ENCODE results near the gene ASAP3. TPM values are rescaled to one million over a fixed set of nuclear protein-coding genes. Genes with fewer than 3 reads are reported as not detected.

The ASAP3 gene
- total RNA-seq, 4 donors from 2014 or later: 68.7 to 130 (median 88.5) TPM

DNA sequence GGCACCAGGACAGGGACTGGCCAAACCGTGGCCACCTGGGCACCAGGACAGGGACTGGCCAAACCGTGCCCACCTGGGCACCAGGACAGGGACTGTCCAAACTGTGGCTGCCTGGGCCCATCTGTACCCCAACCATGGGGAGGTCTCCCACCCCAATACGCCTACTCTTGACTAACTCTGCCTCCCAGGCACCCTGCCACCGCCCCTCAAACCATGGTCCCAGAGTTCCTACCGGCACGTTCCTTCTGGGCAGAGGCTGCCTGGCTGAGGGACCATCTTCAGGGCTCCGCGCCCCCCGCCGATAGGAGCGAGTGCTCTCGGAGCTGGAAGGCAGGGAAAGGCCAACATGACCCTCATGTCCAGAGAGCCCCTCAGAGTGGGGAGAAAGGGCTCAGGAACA lies 53.2 kb downstream of the ASAP3 start:
- WGBS: 90% methylated on average over 12 of the region's 12 CpGs
- H3K36me3 ChIP-seq: peaks cover 63% of the 10 kb centered on the region

DNA sequence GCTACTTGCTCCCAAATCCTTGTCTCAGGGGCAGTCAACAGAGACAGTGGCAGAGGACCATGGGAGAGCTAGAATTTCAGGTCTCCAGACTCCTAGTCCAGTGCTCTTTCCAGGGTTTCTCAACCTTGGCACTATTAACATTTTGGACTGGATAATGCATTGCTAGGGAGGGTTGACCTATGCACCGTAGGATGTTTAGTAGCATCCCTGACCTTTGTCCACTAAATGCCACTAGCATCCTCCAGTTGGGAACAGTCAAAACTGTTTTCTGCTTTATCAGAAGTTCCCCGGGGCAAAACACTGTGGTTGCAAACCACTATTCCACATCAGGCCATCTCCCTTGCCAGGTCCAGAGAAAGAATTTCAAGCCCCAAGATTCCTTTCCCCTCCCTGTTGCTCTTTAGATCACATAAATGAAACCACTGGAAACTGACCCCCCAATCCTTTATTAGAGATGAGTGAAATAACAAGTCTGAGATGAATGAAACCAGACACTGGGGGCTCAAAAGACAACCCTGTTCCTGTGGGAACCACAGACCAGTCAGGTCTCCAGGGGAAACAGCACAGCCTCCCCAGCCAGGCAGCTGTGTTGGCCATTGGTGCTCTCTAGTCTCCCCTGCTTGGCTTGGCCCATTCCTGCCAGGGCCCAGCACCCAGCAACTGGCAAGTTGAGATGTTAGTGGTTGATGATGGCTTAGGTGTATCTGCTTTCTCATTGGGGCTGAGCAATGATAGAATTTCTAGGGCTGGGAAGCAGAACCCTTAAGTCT lies 55.7 kb downstream of the ASAP3 start:
- H3K27me3 ChIP-seq: no peaks in the 10 kb centered on the region
- no peak for TF ChIP-seq EP300 (IDR thresholded peaks at IDR 0.05)
- no peak for TF ChIP-seq POLR2AphosphoS5 (IDR thresholded peaks at IDR 0.05)
- TF ChIP-seq, protein P1, sequence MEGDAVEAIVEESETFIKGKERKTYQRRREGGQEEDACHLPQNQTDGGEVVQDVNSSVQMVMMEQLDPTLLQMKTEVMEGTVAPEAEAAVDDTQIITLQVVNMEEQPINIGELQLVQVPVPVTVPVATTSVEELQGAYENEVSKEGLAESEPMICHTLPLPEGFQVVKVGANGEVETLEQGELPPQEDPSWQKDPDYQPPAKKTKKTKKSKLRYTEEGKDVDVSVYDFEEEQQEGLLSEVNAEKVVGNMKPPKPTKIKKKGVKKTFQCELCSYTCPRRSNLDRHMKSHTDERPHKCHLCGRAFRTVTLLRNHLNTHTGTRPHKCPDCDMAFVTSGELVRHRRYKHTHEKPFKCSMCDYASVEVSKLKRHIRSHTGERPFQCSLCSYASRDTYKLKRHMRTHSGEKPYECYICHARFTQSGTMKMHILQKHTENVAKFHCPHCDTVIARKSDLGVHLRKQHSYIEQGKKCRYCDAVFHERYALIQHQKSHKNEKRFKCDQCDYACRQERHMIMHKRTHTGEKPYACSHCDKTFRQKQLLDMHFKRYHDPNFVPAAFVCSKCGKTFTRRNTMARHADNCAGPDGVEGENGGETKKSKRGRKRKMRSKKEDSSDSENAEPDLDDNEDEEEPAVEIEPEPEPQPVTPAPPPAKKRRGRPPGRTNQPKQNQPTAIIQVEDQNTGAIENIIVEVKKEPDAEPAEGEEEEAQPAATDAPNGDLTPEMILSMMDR (IDR thresholded peaks at IDR 0.05): no peak
- TF ChIP-seq POLR2A (IDR thresholded peaks at IDR 0.05): no peak
- H3K27ac ChIP-seq: no peak overlapping the region
- no peak for DNase-seq (ENCODE audit: low spot score in 2 of 2)
- H3K4me3 ChIP-seq: no peak overlapping the region
- H3K4me1 ChIP-seq: peaks cover 20% of the 10 kb centered on the region
- no peaks in the 10 kb centered on the region for H3K9me3 ChIP-seq
- 72% methylated on average over 2 of the region's 2 CpGs for WGBS
- H3K36me3 ChIP-seq: peaks cover 41% of the 10 kb centered on the region

More for the DNA sequence above, 53.2 kb downstream of the ASAP3 start:
- no peaks in the 10 kb centered on the region for H3K9me3 ChIP-seq
- no peaks in the 10 kb centered on the region for H3K27me3 ChIP-seq
- H3K4me3 ChIP-seq: no peak overlapping the region
- no peak for DNase-seq (ENCODE audit: low spot score in 2 of 2)
- no peak overlapping the region for H3K27ac ChIP-seq
- TF ChIP-seq POLR2AphosphoS5 (IDR thresholded peaks at IDR 0.05): no peak
- TF ChIP-seq EP300 (IDR thresholded peaks at IDR 0.05): no peak
- TF ChIP-seq POLR2A (IDR thresholded peaks at IDR 0.05): no peak
- TF ChIP-seq, protein P1 (IDR thresholded peaks at IDR 0.05): no peak
- no peaks in the 10 kb centered on the region for H3K4me1 ChIP-seq

DNA sequence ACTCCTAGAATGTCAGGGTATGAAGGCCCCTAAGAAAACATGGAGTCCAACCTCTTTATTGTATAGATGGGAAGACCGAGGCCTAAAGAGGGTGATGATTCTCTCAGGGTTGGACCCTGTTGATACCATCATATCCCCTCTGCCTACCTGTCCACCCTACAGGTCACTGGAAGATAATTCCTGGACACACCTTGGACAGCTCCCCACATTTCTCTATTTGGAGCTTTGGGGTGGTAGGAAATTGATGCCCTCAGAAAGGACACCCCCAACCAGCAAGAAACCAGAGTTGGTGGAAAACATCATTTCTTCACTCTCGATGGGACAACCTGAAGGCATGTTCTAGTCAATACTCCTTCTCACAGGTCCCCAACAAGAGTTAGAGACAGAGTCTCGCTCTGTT lies 56.4 kb downstream of the ASAP3 start:
- Histone ChIP-seq H3K27ac (no peak overlapping the region), H3K36me3 (peaks cover 33% of the 10 kb centered on the region), H3K4me3 (no peak overlapping the region), H3K4me1 (peaks cover 28% of the 10 kb centered on the region), H3K9me3 (no peaks in the 10 kb centered on the region), H3K27me3 (no peaks in the 10 kb centered on the region)
- TF ChIP-seq POLR2AphosphoS5 (IDR thresholded peaks at IDR 0.05): no peak
- no peak for TF ChIP-seq EP300 (IDR thresholded peaks at IDR 0.05)
- TF ChIP-seq, protein P1 (IDR thresholded peaks at IDR 0.05): no peak
- no peak for TF ChIP-seq POLR2A (IDR thresholded peaks at IDR 0.05)
- no peak for DNase-seq (ENCODE audit: low spot score in 2 of 2)
- WGBS: 100% methylated on average over 3 of the region's 3 CpGs

DNA sequence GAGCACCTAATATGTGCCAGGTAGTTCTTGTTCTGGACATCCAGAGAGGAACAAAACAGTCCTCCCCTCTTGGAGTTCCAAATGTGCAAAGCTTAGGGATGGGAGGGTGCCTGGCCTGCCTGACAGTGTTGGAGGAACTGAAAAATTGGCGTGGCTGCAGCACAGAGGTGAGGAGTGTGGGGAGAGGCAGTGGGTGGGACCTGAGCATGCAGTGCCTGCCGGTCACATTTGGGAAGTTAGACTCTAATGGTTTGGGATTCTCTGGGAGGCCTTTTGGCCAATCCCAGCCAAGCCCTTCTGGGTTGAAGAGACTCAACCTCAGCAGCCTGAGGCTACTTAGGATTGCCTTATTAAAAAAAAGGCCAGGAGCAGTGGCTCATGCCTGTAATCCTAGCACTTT lies 57.2 kb downstream of the ASAP3 start:
- DNase-seq (ENCODE audit: low spot score in 2 of 2): no peak
- Histone ChIP-seq H3K4me1 (peaks cover 35% of the 10 kb centered on the region), H3K27me3 (no peaks in the 10 kb centered on the region), H3K9me3 (no peaks in the 10 kb centered on the region), H3K4me3 (no peak overlapping the region), H3K36me3 (peaks cover 26% of the 10 kb centered on the region), H3K27ac (no peak overlapping the region)
- no peak for TF ChIP-seq POLR2A (IDR thresholded peaks at IDR 0.05)
- no peak for TF ChIP-seq POLR2AphosphoS5 (IDR thresholded peaks at IDR 0.05)
- TF ChIP-seq EP300 (IDR thresholded peaks at IDR 0.05): no peak
- TF ChIP-seq, protein P1 (IDR thresholded peaks at IDR 0.05): no peak
- 37% methylated on average over 2 of the region's 2 CpGs for WGBS

DNA sequence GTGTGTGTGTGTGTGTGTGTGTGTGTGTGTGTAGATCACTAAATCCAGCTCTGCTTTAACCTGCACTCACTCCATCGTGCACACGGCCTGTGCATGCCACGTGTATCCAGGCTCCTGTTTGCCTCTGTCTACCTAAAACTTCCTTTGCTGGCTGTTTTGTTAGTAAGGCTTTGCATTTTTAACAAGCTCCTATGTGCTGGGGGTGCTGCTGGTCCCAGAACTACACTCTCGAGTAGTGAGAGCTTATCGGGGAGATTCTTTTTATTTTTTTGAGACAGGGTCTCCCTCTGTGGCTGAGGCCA lies 58.8 kb downstream of the ASAP3 start:
- DNase-seq (ENCODE audit: low spot score in 2 of 2): no peak
- TF ChIP-seq, protein P1 (IDR thresholded peaks at IDR 0.05): no peak
- TF ChIP-seq POLR2A (IDR thresholded peaks at IDR 0.05) (no peak), EP300 (IDR thresholded peaks at IDR 0.05) (no peak), POLR2AphosphoS5 (IDR thresholded peaks at IDR 0.05) (no peak)
- WGBS: 30% methylated on average over 5 of the region's 5 CpGs
- H3K4me3 ChIP-seq: peak overlapping the region; percentile 66
- H3K36me3 ChIP-seq: peaks cover 9% of the 10 kb centered on the region
- peaks cover 45% of the 10 kb centered on the region for H3K4me1 ChIP-seq
- H3K27me3 ChIP-seq: no peaks in the 10 kb centered on the region
- H3K27ac ChIP-seq: peak overlapping the region; percentile 85
- H3K9me3 ChIP-seq: no peaks in the 10 kb centered on the region
